ENCODE data around the gene LRCOL1. TPM values are rescaled to one million over a fixed set of nuclear protein-coding genes. Genes with fewer than 3 reads are reported as not detected.

Gene LRCOL1
- total and polyA plus RNA-seq, 12 donors: 0.17 to 0.28 TPM; not detected in 10

DNA sequence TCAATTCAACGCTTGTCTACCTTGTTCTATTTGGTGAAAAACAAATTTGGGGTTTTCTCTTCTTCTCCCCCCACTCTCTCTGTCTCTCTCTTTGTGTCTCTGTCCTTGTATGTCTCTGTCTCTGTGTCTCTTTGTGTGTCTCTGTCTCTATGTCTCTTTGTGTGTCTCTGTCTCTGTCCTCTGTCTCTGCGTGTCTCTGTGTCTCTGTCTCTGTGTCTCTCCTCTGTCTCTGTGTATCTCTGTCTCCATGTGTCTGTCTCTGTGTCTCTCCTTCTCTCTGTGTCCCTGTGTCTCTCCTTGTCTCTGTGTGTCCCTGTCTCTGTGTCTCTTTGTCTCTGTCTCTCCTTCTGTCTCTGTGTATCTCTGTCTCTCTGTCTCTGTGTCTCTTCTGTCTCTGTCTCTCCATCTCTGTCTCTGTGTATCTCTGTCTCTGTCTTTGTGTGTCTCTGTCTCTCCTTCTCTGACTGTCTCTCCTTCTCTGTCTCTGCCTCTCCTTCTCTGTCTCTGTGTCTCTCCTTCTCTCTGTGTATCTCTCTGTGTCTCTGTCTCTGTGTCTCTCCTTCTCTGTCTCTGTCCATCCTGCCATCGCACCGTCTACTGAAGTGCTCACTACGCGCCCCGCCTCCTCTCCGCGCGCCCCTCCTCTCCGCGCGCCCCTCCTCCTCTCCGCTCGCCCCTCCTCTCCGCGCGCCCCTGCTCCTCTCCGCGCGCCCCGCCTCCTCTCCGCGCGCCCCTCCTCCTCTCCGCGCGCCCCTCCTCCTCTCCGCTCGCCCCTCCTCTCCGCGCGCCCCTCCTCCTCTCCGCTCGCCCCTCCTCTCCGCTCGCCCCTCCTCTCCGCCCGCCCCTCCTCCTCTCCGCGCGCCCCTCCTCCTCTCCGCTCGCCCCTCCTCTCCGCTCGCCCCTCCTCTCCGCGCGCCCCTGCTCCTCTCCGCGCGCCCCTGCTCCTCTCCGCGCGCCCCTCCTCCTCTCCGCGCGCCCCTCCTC lies 12.8 kb downstream of the LRCOL1 start:
- Histone ChIP-seq H3K9me3 (no peaks in the 10 kb centered on the region), H3K27ac (peak overlapping the region in 1 of 10 donors; percentile 58), H3K36me3 (no peaks in the 10 kb centered on the region), H3K4me1 (peaks cover under 1 to 46% (median 13%) of the 10 kb centered on the region in 9 donors), H3K4me3 (peak overlapping the region in 9 of 10 donors; percentile 19 to 56 (median 45)), H3K27me3 (peaks cover 0 to 39% (median 2%) of the 10 kb centered on the region in 7 donors)
- TF ChIP-seq, protein P1, sequence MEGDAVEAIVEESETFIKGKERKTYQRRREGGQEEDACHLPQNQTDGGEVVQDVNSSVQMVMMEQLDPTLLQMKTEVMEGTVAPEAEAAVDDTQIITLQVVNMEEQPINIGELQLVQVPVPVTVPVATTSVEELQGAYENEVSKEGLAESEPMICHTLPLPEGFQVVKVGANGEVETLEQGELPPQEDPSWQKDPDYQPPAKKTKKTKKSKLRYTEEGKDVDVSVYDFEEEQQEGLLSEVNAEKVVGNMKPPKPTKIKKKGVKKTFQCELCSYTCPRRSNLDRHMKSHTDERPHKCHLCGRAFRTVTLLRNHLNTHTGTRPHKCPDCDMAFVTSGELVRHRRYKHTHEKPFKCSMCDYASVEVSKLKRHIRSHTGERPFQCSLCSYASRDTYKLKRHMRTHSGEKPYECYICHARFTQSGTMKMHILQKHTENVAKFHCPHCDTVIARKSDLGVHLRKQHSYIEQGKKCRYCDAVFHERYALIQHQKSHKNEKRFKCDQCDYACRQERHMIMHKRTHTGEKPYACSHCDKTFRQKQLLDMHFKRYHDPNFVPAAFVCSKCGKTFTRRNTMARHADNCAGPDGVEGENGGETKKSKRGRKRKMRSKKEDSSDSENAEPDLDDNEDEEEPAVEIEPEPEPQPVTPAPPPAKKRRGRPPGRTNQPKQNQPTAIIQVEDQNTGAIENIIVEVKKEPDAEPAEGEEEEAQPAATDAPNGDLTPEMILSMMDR (IDR thresholded peaks at IDR 0.05): no peak
- ATAC-seq: peak in 1 of 8 donors; percentile 46
- intact Hi-C loops (cut with DNase I): loop anchor here in 2 of 10 donors (5.0 to 10.0 kb wide), 2 partner anchors 100 to 113 kb away; no protein-coding TSS in a partner anchor
- peak in 1 of 2 donors; percentile 62 for DNase-seq
- WGBS, 2 donors: 5 to 15% methylated on average over 9 to 51 of the region's 58 CpGs

DNA sequence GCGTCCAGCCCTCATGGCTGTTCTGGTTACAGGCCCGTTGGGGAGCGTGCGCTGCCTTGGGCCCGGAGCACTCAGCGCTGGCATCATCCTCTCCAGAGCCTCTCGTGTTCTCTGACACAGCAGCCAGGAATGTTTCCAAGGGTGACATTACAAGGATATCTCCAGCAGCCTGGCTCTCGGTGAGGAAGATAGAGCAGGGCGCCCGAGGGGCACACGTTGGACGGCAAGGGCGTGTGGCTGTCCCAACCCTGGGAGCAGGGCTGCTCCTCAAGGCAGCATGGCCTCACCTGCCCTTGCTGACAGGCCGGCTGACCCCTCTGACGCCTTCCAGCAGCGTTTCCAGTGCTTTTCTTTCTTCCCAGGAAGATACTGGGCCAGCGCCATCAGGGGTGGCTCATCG lies 14.4 kb downstream of the LRCOL1 start:
- intact Hi-C loops (cut with DNase I): loop anchor here in 2 of 10 donors (5.0 to 10.0 kb wide), 2 partner anchors 99 to 111 kb away; no protein-coding TSS in a partner anchor
- WGBS, 2 donors: 51 to 53% methylated on average over 18 of the region's 18 CpGs
- no peak for DNase-seq
- H3K9me3 ChIP-seq: no peaks in the 10 kb centered on the region
- no peaks in the 10 kb centered on the region for H3K36me3 ChIP-seq
- peak overlapping the region in 1 of 10 donors; percentile 21 for H3K27ac ChIP-seq
- ATAC-seq: peak in 3 of 8 donors; percentile 32 to 39 (median 33)
- peaks cover 0 to 27% (median 0%) of the 10 kb centered on the region in 7 donors for H3K27me3 ChIP-seq
- H3K4me3 ChIP-seq: no peak overlapping the region
- peaks cover 0 to 36% (median 11%) of the 10 kb centered on the region in 9 donors for H3K4me1 ChIP-seq
- TF ChIP-seq, protein P1 (IDR thresholded peaks at IDR 0.05): no peak

DNA sequence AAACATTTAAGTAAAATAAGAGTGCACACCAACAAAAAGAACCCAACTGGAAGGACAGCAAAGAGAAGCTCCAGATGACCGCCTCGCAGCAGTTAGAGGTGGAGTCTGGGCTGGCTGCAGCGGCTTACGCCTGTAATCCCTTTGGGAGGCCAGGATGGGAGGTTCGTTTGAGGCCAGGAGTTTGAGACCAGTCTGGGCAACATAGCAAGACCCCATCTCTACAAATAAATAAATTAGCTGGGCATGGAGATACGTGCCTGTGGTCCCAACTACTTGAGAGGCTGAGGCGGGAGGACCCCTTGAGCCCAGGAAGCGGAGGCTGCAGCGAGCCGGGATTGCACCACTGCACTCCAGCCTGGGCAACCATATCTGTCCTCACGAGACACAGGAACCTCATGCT lies 15.2 kb downstream of the LRCOL1 start:
- 84 to 86% methylated on average over 11 of the region's 11 CpGs for WGBS, 2 donors
- Histone ChIP-seq H3K4me1 (peaks cover 0 to 28% (median 4%) of the 10 kb centered on the region in 9 donors), H3K9me3 (no peaks in the 10 kb centered on the region), H3K4me3 (no peak overlapping the region), H3K36me3 (no peaks in the 10 kb centered on the region), H3K27me3 (peaks cover 0 to 19% (median 0%) of the 10 kb centered on the region in 7 donors), H3K27ac (peak overlapping the region in 1 of 10 donors; percentile 21)
- TF ChIP-seq, protein P1 (IDR thresholded peaks at IDR 0.05): no peak
- ATAC-seq: no peak
- no peak for DNase-seq
- intact Hi-C loops (cut with DNase I): loop anchor here in 2 of 10 donors (5.0 to 10.0 kb wide), 2 partner anchors 98 to 110 kb away; no protein-coding TSS in a partner anchor

DNA sequence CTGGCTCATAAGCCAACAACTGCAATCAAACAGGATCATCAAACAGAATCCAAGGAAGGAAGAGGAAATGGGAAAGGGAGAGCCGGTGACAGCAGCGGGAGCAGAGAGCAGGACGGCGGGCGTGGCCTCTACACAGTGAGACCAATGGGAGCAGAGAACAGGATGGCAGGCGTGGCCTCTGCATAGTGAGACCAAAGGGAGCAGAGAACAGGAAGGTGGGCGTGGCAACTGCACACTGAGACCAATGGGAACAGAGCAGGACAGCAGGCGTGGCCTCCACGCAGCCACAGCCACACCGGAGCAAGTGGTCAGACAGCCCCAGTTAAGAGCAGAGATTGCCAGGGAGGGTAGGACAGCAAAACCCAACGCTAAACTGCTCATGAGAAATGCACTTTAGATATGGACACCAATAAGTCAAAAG lies 16.4 kb downstream of the LRCOL1 start:
- no peaks in the 10 kb centered on the region for H3K36me3 ChIP-seq
- H3K27me3 ChIP-seq: peaks cover 0 to 18% (median 0%) of the 10 kb centered on the region in 7 donors
- intact Hi-C loops (cut with DNase I): loop anchor here in 1 of 10 donors (10.0 kb wide), 1 partner anchor 109 kb away; no protein-coding TSS in a partner anchor
- 15 to 23% methylated on average over 11 of the region's 11 CpGs for WGBS, 2 donors
- peaks cover 0 to 2% (median 0%) of the 10 kb centered on the region in 11 donors for H3K9me3 ChIP-seq
- H3K27ac ChIP-seq: no peak overlapping the region
- peak; percentile 94 to 99 (median 98) for ATAC-seq
- DNase-seq: peak; percentile 91
- TF ChIP-seq, protein P1 (IDR thresholded peaks at IDR 0.05): no peak
- peaks cover 0 to 23% (median 4%) of the 10 kb centered on the region in 9 donors for H3K4me1 ChIP-seq
- H3K4me3 ChIP-seq: peak overlapping the region in 4 of 10 donors; percentile 2 to 47 (median 24)

All from heart right ventricle (tissue), 16 donors.